Measurements from ENCODE around the gene ERC2.

Gene ERC2

GRCh38 chr3:55723653-55724406 lies 744.4 kb downstream of the ERC2 start:
- DNase-seq, result no peak

DNA sequence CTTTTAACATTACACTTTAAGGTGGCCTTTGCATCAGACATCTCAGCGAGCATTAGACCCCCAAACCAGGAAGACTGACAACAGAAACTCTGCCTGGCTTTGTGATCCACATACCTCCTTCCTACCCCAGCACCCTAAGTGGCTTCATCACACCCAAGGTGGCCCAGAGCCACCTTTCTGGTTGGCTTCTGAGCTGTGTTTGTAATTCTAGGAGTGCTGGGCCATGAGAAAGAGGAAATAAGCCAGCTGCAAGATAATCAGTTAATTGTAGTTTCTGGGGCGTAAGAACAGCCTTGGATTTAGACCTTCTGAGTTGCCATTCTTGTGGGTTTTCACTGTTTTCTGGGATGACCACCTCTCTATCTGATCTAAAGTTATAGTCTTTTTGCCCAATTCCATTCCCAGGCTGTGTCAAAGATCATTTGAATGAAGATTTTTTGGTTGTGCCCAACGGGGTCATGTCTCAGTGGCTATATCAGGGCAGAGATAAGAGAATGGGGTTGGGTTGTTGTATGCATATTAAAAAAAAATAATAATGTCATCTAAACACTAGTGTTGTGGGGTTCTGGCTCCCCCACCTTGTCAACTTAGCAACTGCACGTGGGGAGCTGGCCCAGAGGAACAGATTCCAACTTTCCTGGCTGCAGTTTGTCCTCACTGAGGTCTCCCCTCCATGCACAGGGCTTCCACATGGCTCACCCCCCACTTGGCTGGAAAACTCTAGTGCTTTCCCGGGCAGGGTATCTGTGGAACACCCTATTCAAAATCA lies 746.4 kb downstream of the ERC2 start:
- DNase-seq, result no peak

- no peak for DNase-seq
These were observed 747.7 kb downstream of the ERC2 start for GRCh38 chr3:55720614-55721013.

GRCh38 chr3:55719508-55719907 lies 748.8 kb downstream of the ERC2 start:
- DNase-seq, result no peak

DNA sequence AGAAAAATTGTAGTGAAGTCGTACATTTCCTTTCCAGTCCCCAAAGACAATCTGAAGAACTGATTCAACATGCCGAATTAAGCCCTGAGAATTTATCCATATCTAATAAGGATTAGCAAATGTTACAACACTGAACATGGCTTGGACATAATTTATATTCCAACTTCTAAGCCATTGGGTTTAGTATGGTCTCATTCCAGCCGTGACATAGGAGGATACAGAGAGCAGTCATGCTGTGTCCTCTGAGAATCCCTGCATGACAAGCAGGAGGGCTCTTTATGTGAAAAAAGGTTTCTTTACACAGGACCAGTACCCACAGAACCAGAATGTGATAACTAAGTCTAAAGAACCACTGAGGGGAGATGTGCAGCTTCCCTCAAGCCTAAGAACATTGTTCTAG lies 749.3 kb downstream of the ERC2 start:
- no peak for DNase-seq

- DNase-seq, result no peak
These were observed 749.7 kb downstream of the ERC2 start for GRCh38 chr3:55718521-55718921.

- no peak for DNase-seq
These were observed 750.2 kb downstream of the ERC2 start for GRCh38 chr3:55718074-55718473.

DNA sequence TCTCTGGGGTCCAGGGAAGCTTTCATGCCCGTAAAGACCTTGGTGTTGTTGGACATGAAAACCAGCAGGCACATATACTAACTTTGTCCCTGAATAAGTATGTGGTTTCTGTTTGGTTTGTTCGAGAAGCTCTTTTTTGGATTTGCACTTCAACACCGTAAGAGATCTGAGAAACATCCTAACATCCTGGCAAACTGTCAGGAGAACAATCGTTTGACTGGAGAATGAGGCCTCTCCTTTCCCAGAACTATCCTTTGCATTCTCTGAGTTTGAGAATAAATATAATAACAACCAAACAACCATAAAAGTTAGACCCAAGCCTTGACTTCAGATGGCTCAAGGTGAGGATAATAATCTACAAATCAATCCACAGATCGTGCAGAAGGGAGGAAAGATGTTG lies 750.8 kb downstream of the ERC2 start:
- DNase-seq, result no peak

GRCh38 chr3:55716611-55717225 lies 751.5 kb downstream of the ERC2 start:
- no peak for DNase-seq

DNA sequence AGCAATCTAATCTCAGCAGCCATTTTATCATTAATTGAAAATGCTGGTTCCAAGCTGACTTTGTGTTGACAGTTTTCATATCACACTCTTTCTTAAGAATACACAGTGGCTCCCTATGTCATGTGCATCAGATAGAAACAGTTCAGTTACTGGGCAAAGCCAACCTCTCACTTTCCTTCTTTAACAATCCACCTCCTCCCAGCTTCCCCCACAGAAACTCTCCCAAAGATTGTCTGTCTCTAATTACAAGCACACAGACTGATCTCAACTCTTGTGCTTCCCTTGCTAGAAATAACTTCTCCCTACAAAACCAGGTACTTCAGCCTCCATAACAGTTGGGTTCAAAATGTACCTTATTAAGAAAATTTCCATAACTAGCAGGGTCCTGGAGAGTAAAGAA lies 752.2 kb downstream of the ERC2 start:
- DNase-seq, result no peak

DNA sequence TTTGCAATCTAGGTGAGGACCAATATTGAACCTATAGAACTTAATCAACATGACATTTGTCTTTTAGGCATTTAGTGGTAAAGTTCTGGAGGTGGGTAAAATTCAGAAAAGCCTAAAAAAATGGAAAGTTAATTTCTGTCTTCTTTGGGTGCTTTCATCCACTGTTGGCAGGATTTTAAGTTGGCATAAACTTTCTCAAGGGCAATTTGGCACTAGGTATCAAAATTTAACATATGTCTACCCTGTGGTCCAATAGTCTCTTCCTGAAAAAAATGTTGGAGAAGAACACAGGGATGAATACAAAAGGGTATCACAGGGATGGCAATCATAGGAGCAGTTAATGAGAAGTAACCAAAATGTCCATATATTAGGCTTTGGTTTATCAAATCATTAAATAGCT lies 754.2 kb downstream of the ERC2 start:
- no peak for DNase-seq

DNA sequence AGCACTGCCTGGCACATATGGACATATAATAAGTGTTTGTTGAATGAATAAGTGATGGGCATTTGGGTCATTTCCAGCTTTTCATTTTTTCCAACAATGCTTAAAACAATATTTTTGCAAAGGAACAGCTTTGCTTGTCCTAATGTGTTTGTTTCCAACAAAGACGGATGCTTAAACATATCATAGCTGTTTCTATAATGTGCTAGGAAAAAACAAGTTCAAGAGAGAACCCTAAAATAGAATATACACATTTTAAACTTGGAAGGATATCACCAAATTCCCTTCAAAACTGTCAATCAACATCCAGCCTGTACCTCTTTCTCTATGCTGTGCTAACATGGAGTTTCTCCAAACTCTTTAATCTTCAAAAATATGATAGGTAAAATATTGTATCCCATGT lies 756.6 kb downstream of the ERC2 start:
- no peak for DNase-seq

GRCh38 chr3:55709411-55710012 lies 758.8 kb downstream of the ERC2 start:
- DNase-seq, result no peak

GRCh38 chr3:55708921-55709320 lies 759.3 kb downstream of the ERC2 start:
- DNase-seq, result no peak

DNA sequence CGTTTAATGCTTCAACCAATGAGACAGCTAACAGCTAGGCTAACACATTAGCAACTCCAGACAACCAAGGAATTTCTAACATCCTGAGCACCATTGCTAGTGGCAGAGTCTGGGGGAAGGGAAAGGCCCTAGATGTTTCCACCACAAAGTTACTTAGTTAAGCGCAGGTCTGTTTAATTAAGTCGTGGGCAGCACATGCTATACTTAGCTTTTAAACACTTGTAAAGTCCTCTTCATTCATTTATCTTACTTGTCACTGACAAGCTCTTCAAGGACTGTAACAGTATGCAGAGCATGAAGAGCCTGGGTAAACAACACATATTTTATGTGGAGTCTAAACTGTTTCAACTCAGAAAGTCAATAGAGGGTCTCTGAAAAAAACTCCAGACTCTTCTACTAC lies 760.0 kb downstream of the ERC2 start:
- DNase-seq, result no peak

- no peak for DNase-seq
These were observed 763.7 kb downstream of the ERC2 start for GRCh38 chr3:55704521-55704920.

DNA sequence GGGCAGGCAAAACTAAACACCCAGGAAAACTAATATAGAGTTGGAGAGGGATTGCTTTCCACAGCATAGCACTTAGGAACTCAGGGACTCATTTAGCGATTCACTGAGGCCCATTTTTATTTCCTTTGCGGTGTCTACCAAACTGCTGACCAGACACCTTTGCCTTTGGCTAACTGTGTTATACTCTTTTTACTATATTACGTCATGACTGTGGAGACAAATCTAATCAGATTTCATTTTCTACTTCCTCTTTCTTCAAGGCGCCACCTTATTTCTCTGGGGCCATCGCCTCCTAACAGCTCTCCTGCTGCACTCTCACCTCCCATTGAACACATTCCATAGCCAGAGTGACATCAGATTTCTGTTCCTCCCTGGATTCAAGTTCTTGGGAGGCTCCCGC lies 765.4 kb downstream of the ERC2 start:
- DNase-seq, result no peak

- no peak for DNase-seq
These were observed 766.3 kb downstream of the ERC2 start for GRCh38 chr3:55701997-55702396.

- DNase-seq, result no peak
These were observed 769.4 kb downstream of the ERC2 start for GRCh38 chr3:55698831-55699230.

GRCh38 chr3:55697177-55697865 lies 770.9 kb downstream of the ERC2 start:
- no peak for DNase-seq

GRCh38 chr3:55692957-55693558 lies 775.2 kb downstream of the ERC2 start:
- DNase-seq, result no peak

- no peak for DNase-seq
These were observed 775.8 kb downstream of the ERC2 start for GRCh38 chr3:55692295-55692956.

Measured in NCI-H2029 (cell line).